Mammary epithelial cell (primary cell): ENCODE results near the gene ATF2.

Experiments used
- CTCF ChIP-seq, 2 donors: IDR thresholded peaks in 1 of 2; conservative IDR thresholded peaks in 1 of 2; 2 replicates each; pipeline ENCODE4 v1.5.1; 2011 to 2012; ENCODE audit warnings: inconsistent platforms in 2 of 2, low read length in 2 of 2, mild to moderate bottlenecking in 2 of 2, control low read depth in 1 of 2, low read depth in 1 of 2; ENCODE audit not compliant: insufficient read depth in 1 of 2; ENCODE audit errors: extremely low read depth in 1 of 2
- EZH2 ChIP-seq: IDR thresholded peaks from 2 replicates; pipeline ENCODE4 v1.6.1; 2012; ENCODE audit warnings: low read length, inconsistent platforms, borderline replicate concordance

GRCh38 chr2:175170659-175171304 lies 2.8 kb upstream of the ATF2 start:
- TF ChIP-seq CTCF (conservative IDR thresholded peaks at IDR 0.05 in 1 of 2, IDR thresholded peaks at IDR 0.05 in 1 of 2; ENCODE audit: extremely low read depth in 1 of 2, insufficient read depth in 1 of 2, low read depth in 1 of 2, low read length in 2 of 2) (no peak), EZH2 (no peak)
